OCI-LY7 (cell line): Measurements from ENCODE around the gene TPD52L2.

ENCODE experiments used
- CTCF ChIP-seq: fragments of 200-600 bp; sonication (generic); conservative IDR thresholded peaks from 2 replicates; pipeline ENCODE4 v1.5.1; 2014; ENCODE audit warnings: mild to moderate bottlenecking, antibody characterized with exemption, low read length, moderate library complexity, mixed read lengths
- EZH2phosphoT487 ChIP-seq: fragments of 200-600 bp; sonication (generic); IDR thresholded peaks from 2 replicates; pipeline ENCODE4 v1.6.1; 2018; ENCODE audit warnings: low read depth, borderline replicate concordance, mild to moderate bottlenecking, mixed run types, antibody characterized with exemption, low read length, moderate library complexity, mixed read lengths

- TF ChIP-seq CTCF (no peak), EZH2phosphoT487 (no peak)
Measured at GRCh38 chr20:63931735-63932134, 66.7 kb downstream of the TPD52L2 start.
